ENCODE results near the gene ACTG1.

DNA sequence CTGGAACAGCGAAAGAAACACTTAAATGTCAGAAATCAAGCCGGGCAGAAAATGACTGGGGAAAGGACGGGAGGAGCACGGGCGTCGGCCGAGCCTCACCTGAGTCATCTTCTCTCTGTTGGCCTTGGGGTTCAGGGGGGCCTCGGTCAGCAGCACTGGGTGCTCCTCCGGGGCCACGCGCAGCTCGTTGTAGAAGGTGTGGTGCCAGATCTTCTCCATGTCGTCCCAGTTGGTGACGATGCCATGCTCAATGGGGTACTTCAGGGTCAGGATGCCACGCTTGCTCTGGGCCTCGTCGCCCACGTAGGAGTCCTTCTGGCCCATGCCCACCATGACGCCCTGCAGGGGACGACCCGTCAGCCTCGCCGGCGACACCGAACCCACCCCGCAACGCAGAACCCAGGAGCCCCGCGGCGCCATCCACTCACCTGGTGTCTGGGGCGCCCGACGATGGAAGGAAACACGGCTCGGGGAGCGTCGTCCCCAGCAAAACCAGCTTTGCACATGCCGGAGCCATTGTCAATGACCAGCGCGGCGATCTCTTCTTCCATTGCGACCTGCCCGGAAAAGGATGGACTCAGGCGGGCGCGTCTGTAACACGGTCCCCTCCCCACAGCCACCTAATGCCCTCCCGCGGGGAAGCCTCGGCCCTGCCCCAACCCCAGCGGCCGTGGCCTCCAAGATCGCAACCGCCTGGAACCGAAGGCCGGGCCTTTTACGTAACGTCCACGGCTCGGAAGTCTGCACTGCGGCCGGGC lies 616 bp downstream of the ACTG1 start:
- TF ChIP-seq CTCF (IDR thresholded peaks at IDR 0.05): no peak
- TF ChIP-seq EZH2 (IDR thresholded peaks at IDR 0.05; ENCODE audit: borderline replicate concordance, insufficient read depth, low read depth, low read length, poor library complexity, severe bottlenecking): no peak

Data from B cell (primary cell).